H1 (cell line): ENCODE measurements around the gene SNED1. TPM values are rescaled to one million over a fixed set of nuclear protein-coding genes. Genes with fewer than 3 reads are reported as not detected.

Experiments used
- CTCF ChIA-PET: fragments of 300-600 bp; sonication (Branson Sonifier 250); formaldehyde crosslinking; loops from one replicate; lab custom pipeline; 2021; ENCODE audit not compliant: partially characterized antibody; lab: Charles Lee
- POLR2A ChIA-PET: fragments of 300-600 bp; sonication (Branson Sonifier 250); formaldehyde crosslinking; loops from one replicate; lab custom pipeline; 2021; ENCODE audit warnings: inconsistent platforms; ENCODE audit not compliant: partially characterized antibody; lab: Charles Lee
- DNase-seq, 2 experiments: peaks; one replicate each; pipeline versions ENCODE4 v3.0.0 to v3.0.0-alpha.2; 2010 to 2022; ENCODE audit warnings: low spot score in 2 of 2, low read depth in 1 of 2, mixed read lengths in 1 of 2
- FAIRE-seq: peaks from 2 replicates; lab custom pipeline; 2011; peaks lifted over from hg19 to GRCh38; lab: Jason Lieb, UNC
- H2AFZ ChIP-seq: 2 replicates; pipeline ENCODE4 v1.8.1; 2012; ENCODE audit warnings: low read length, inconsistent platforms
- H2AK5ac ChIP-seq: 2 replicates; pipeline ENCODE4 v1.6.1; 2013; ENCODE audit warnings: low read depth, low read length
- H2BK120ac ChIP-seq: replicated peaks from 2 replicates; pipeline ENCODE3; 2013; ENCODE audit warnings: low read depth, low read length, inconsistent platforms
- H2BK12ac ChIP-seq: 2 replicates; pipeline ENCODE4 v1.6.1; 2013; ENCODE audit warnings: low read depth, low read length
- H2BK15ac ChIP-seq: 2 replicates; pipeline ENCODE4 v1.6.1; 2013; ENCODE audit warnings: low read length
- H2BK20ac ChIP-seq: 2 replicates; pipeline ENCODE4 v1.6.1; 2013; ENCODE audit warnings: low read length
- H2BK5ac ChIP-seq: 2 replicates; pipeline ENCODE4 v1.6.1; 2013; ENCODE audit warnings: low read depth, low read length
- H3K14ac ChIP-seq: 2 replicates; pipeline ENCODE4 v1.6.1; 2013; ENCODE audit warnings: inconsistent platforms; ENCODE audit not compliant: insufficient read length
- H3K18ac ChIP-seq: 2 replicates; pipeline ENCODE4 v1.6.1; 2013; ENCODE audit warnings: low read length; ENCODE audit errors: extremely low read depth
- H3K23ac ChIP-seq: 2 replicates; pipeline ENCODE4 v1.6.1; 2013; ENCODE audit warnings: inconsistent platforms; ENCODE audit not compliant: insufficient read length
- H3K23me2 ChIP-seq: 2 replicates; pipeline ENCODE4 v1.6.1; 2013; ENCODE audit warnings: low read depth, low read length
- H3K27ac ChIP-seq: 2 replicates; pipeline ENCODE4 v1.6.1; 2011; ENCODE audit warnings: low read depth, low read length, inconsistent platforms
- H3K27me3 ChIP-seq, 4 experiments: replicated peaks in 1 of 4; 1 replicate in 1 of 4; 2 replicates in 3 of 4; pipeline versions ENCODE4 v1.6.1 to v1.8.1; 2011 to 2013; ENCODE audit warnings: low read length in 3 of 4, mild to moderate bottlenecking in 3 of 4, inconsistent platforms in 2 of 4, mixed read lengths in 2 of 4, moderate library complexity in 1 of 4; ENCODE audit not compliant: control insufficient read depth in 3 of 4, insufficient read depth in 3 of 4; ENCODE audit errors: extremely low read depth in 1 of 4
- H3K36me3 ChIP-seq, 4 experiments: 2 replicates each; pipeline versions ENCODE4 v1.6.1 to v1.8.1; 2011 to 2013; ENCODE audit warnings: mild to moderate bottlenecking in 4 of 4, low read length in 3 of 4, moderate library complexity in 2 of 4, control low read depth in 1 of 4, inconsistent platforms in 1 of 4; ENCODE audit not compliant: insufficient read depth in 4 of 4, control insufficient read depth in 2 of 4
- H3K4ac ChIP-seq: replicated peaks from 2 replicates; pipeline ENCODE3; 2013; ENCODE audit warnings: low read length, low read depth, mixed read lengths, inconsistent platforms; ENCODE audit not compliant: insufficient read length
- H3K4me1 ChIP-seq, 4 experiments: replicated peaks in 1 of 4; 1 replicate in 1 of 4; 2 replicates in 3 of 4; pipeline versions ENCODE4 v1.6.1 to v1.8.1; 2011 to 2013; ENCODE audit warnings: low read length in 3 of 4, inconsistent platforms in 2 of 4, mixed read lengths in 1 of 4; ENCODE audit not compliant: insufficient read depth in 4 of 4, control insufficient read depth in 3 of 4
- H3K4me2 ChIP-seq, 2 experiments: 2 replicates each; pipeline versions ENCODE4 v1.6.1 to v1.8.1; 2011 to 2013; ENCODE audit warnings: low read depth in 2 of 2, low read length in 2 of 2, control low read depth in 1 of 2, inconsistent platforms in 1 of 2, mild to moderate bottlenecking in 1 of 2; ENCODE audit not compliant: insufficient read depth in 1 of 2
- H3K4me3 ChIP-seq, 4 experiments: fragments of 200-600, 300-600 bp in 1 of 4; sonication (generic), shearing (Covaris generic), sonication (Bioruptor Twin) in 1 of 4; 2 replicates each; pipeline versions ENCODE4 v1.5.1 to v1.8.1; 2011 to 2016; ENCODE audit warnings: low read length in 4 of 4, low read depth in 3 of 4, control low read depth in 2 of 4, inconsistent platforms in 2 of 4, mild to moderate bottlenecking in 2 of 4, mixed read lengths in 1 of 4, moderate library complexity in 1 of 4; ENCODE audit not compliant: insufficient read depth in 2 of 4; ENCODE audit errors: extremely low read depth in 1 of 4
- H3K56ac ChIP-seq: replicated peaks from 2 replicates; pipeline ENCODE3; 2013; ENCODE audit warnings: low read depth, mild to moderate bottlenecking, mixed read lengths, low read length, inconsistent platforms; ENCODE audit not compliant: insufficient read length
- H3K79me1 ChIP-seq: 2 replicates; pipeline ENCODE4 v1.6.1; 2013; ENCODE audit warnings: low read depth, low read length, control low read depth
- H3K79me2 ChIP-seq, 2 experiments: 2 replicates each; pipeline versions ENCODE4 v1.6.1 to v1.8.1; 2012 to 2013; ENCODE audit warnings: low read length in 2 of 2, mild to moderate bottlenecking in 2 of 2, inconsistent platforms in 1 of 2; ENCODE audit not compliant: insufficient read depth in 2 of 2, control insufficient read depth in 1 of 2
- H3K9ac ChIP-seq, 4 experiments: replicated peaks in 1 of 4; 1 replicate in 1 of 4; 2 replicates in 3 of 4; pipeline versions ENCODE4 v1.6.1 to v1.8.1; 2011 to 2013; ENCODE audit warnings: low read depth in 3 of 4, low read length in 3 of 4, control low read depth in 2 of 4, mild to moderate bottlenecking in 2 of 4, moderate library complexity in 2 of 4, inconsistent platforms in 1 of 4; ENCODE audit errors: extremely low read depth in 1 of 4
- H3K9me3 ChIP-seq, 2 experiments: 2 replicates each; pipeline versions ENCODE4 v1.6.1 to v1.8.1; 2012 to 2013; ENCODE audit warnings: mild to moderate bottlenecking in 2 of 2, moderate library complexity in 2 of 2, control low read depth in 1 of 2, inconsistent platforms in 1 of 2, low read depth in 1 of 2, low read length in 1 of 2, mixed read lengths in 1 of 2; ENCODE audit not compliant: insufficient read depth in 2 of 2
- H4K20me1 ChIP-seq, 2 experiments: replicated peaks in 1 of 2; 2 replicates each; pipeline versions ENCODE3 to v1.8.1; 2011 to 2013; ENCODE audit warnings: inconsistent platforms in 2 of 2, low read length in 2 of 2, mild to moderate bottlenecking in 1 of 2; ENCODE audit not compliant: insufficient read depth in 2 of 2, control insufficient read depth in 1 of 2
- H4K5ac ChIP-seq: 2 replicates; pipeline ENCODE4 v1.6.1; 2013; ENCODE audit warnings: low read length, low read depth, mixed read lengths, inconsistent platforms; ENCODE audit not compliant: insufficient read length
- H4K8ac ChIP-seq: 2 replicates; pipeline ENCODE4 v1.8.0; 2013; ENCODE audit warnings: mild to moderate bottlenecking, moderate library complexity, low read length, inconsistent platforms; ENCODE audit not compliant: insufficient read depth; ENCODE audit errors: extremely low read depth
- H4K91ac ChIP-seq: replicated peaks from 2 replicates; pipeline ENCODE3; 2013; ENCODE audit warnings: low read length, mixed read lengths, inconsistent platforms; ENCODE audit not compliant: insufficient read length
- CHD1 ChIP-seq: IDR thresholded peaks from 2 replicates; pipeline ENCODE4 v1.6.1; 2012; ENCODE audit warnings: low read depth, low read length, improper control_type of control experiment
- POLR2A ChIP-seq, 2 experiments: IDR thresholded peaks; 1 replicate in 1 of 2; 2 replicates in 1 of 2; pipeline ENCODE4 v1.6.1; 2011; ENCODE audit warnings: low read depth in 2 of 2, low read length in 2 of 2, mild to moderate bottlenecking in 2 of 2; ENCODE audit errors: control extremely low read depth in 1 of 2
- WGBS, 2 experiments: shearing (Covaris generic) in 1 of 2; methylation state at CpG; one replicate each; pipeline versions ENCODE4 v1.1.6 to v1.1.7; 2013 to 2015; ENCODE audit warnings: low lambda C conversion rate in 2 of 2, mixed read lengths in 2 of 2, inconsistent platforms in 1 of 2, low coverage in 1 of 2, missing lambda C conversion rate in 1 of 2; ENCODE audit not compliant: insufficient replicate concordance in 2 of 2, insufficient coverage in 1 of 2, insufficient read length in 1 of 2; ENCODE audit errors: extremely low coverage in 1 of 2, missing lambda C conversion rate in 1 of 2; 5-methylcytosine and 5-hydroxymethylcytosine counted together
- polyA plus RNA-seq, 7 experiments: library from polyadenylated mRNA; depleted of rRNA in 3 of 7; stranded (reverse) in 5 of 7; unstranded in 2 of 7; fragments of >200 nt in 5 of 7; fragments of 200-250 nt in 2 of 7; gene quantifications; 1 replicate in 5 of 7; 2 replicates in 1 of 7; 4 replicates in 1 of 7; pipeline versions ENCODE4 v1.2.1 to v1.2.3, GENCODE V29; 2011 to 2013; ENCODE audit warnings: missing spikeins in 2 of 7, mixed read lengths in 2 of 7
- total RNA-seq: library from RNA; stranded (reverse); fragmentation: NEBNext Ultra II Directional; extraction: Animal tissue kit (Norgen Biotek cat#: 25700); gene quantifications from 2 replicates; pipeline ENCODE4 v1.2.1, GENCODE V29; 2021

The SNED1 gene
- total and polyA plus RNA-seq, 2 of the 8 experiments (the other 6 are each of a cell fraction or from before 2014, with no cell fraction given) = 1.9 TPM

DNA sequence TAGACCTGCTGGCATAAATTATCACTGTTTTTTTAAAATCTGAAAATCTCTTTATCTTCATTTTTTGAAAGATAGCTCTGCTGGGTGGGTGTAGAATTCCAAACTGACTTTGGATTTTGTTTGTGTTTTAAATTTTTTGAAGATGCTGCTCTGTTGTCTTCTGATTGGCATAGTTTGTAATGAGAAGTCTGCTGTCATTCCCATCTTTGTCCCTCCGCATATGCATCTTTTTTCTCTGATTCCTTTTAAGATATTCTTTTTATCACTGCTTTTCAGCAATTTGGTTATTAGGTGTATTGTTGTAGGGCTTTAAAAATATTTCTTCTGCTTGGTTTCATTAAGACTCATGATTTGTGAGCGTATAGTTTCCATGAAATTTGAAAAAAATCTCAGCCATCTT is 7.2 kb downstream of the SNED1 start:
- Histone ChIP-seq H3K23ac (no peak overlapping the region), H3K4me2 (no peak overlapping the region), H3K4me1 (peaks cover 0 to 17% (median 13%) of the 10 kb centered on the region in 4 experiments; a peak in 6 of 7 replicates), H2AFZ (no peak overlapping the region), H2BK12ac (no peak overlapping the region), H3K27me3 (peaks cover 0 to 8% (median 1%) of the 10 kb centered on the region in 4 experiments; a peak in 3 of 7 replicates)
- DNase-seq = no peak
- TF ChIP-seq CHD1 (no peak), POLR2A (IDR thresholded peaks at IDR 0.05; ENCODE audit: control extremely low read depth in 1 of 2, low read depth in 2 of 2, low read length in 2 of 2) (no peak)
- TF ChIP-seq, all 59 proteins: peak for 0
- Histone ChIP-seq H3K9ac (no peak overlapping the region), H3K4ac (no peak overlapping the region), H3K56ac (no peak overlapping the region), H3K23me2 (peaks cover 2% of the 10 kb centered on the region; the same call in 1 of the 2 replicates), H2AK5ac (no peak overlapping the region), H2BK5ac (no peak overlapping the region), H3K79me1 (no peaks in the 10 kb centered on the region), H3K27ac (no peak overlapping the region), H3K18ac (no peak overlapping the region), H2BK120ac (no peak overlapping the region), H4K8ac (no peak overlapping the region), H3K9me3 (peaks cover 11 to 13% of the 10 kb centered on the region in 2 experiments), H3K4me3 (no peak overlapping the region), H4K20me1 (no peaks in the 10 kb centered on the region), H3K14ac (no peak overlapping the region), H3K79me2 (no peaks in the 10 kb centered on the region), H3K36me3 (no peaks in the 10 kb centered on the region), H4K91ac (no peak overlapping the region), H4K5ac (no peak overlapping the region), H2BK20ac (no peak overlapping the region), H2BK15ac (no peak overlapping the region)
- CTCF ChIA-PET = interaction anchor here (1.2 kb wide), 1 partner anchor 29 kb away, joined by 3 read pairs; no protein-coding TSS in a partner anchor
- FAIRE-seq = no peak
- whole genome bisulfite sequencing, 2 experiments = 86% methylated on average over 2 of the region's 2 CpGs; no CpG with 5 or more reads in 1 of the 2 experiments
- POLR2A ChIA-PET = no interaction called here
